H1 (cell line): Measurements from ENCODE around the gene SERPINA1. TPM values are rescaled to one million over a fixed set of nuclear protein-coding genes. Genes with fewer than 3 reads are reported as not detected.

Experiments
- CTCF ChIA-PET: fragments of 300-600 bp; sonication (Branson Sonifier 250); formaldehyde crosslinking; loops from one replicate; lab custom pipeline; 2021; ENCODE audit not compliant: partially characterized antibody; lab: Charles Lee
- POLR2A ChIA-PET: fragments of 300-600 bp; sonication (Branson Sonifier 250); formaldehyde crosslinking; loops from one replicate; lab custom pipeline; 2021; ENCODE audit warnings: inconsistent platforms; ENCODE audit not compliant: partially characterized antibody; lab: Charles Lee
- DNase-seq, 2 experiments: peaks; one replicate each; pipeline versions ENCODE4 v3.0.0 to v3.0.0-alpha.2; 2010 to 2022; ENCODE audit warnings: low spot score in 2 of 2, low read depth in 1 of 2, mixed read lengths in 1 of 2
- FAIRE-seq: peaks from 2 replicates; lab custom pipeline; 2011; peaks lifted over from hg19 to GRCh38; lab: Jason Lieb, UNC
- H2AFZ ChIP-seq: 2 replicates; pipeline ENCODE4 v1.8.1; 2012; ENCODE audit warnings: low read length, inconsistent platforms
- H2AK5ac ChIP-seq: 2 replicates; pipeline ENCODE4 v1.6.1; 2013; ENCODE audit warnings: low read depth, low read length
- H2BK120ac ChIP-seq: replicated peaks from 2 replicates; pipeline ENCODE3; 2013; ENCODE audit warnings: low read depth, low read length, inconsistent platforms
- H2BK12ac ChIP-seq: 2 replicates; pipeline ENCODE4 v1.6.1; 2013; ENCODE audit warnings: low read depth, low read length
- H2BK15ac ChIP-seq: 2 replicates; pipeline ENCODE4 v1.6.1; 2013; ENCODE audit warnings: low read length
- H2BK20ac ChIP-seq: 2 replicates; pipeline ENCODE4 v1.6.1; 2013; ENCODE audit warnings: low read length
- H2BK5ac ChIP-seq: 2 replicates; pipeline ENCODE4 v1.6.1; 2013; ENCODE audit warnings: low read depth, low read length
- H3K14ac ChIP-seq: 2 replicates; pipeline ENCODE4 v1.6.1; 2013; ENCODE audit warnings: inconsistent platforms; ENCODE audit not compliant: insufficient read length
- H3K18ac ChIP-seq: 2 replicates; pipeline ENCODE4 v1.6.1; 2013; ENCODE audit warnings: low read length; ENCODE audit errors: extremely low read depth
- H3K23ac ChIP-seq: 2 replicates; pipeline ENCODE4 v1.6.1; 2013; ENCODE audit warnings: inconsistent platforms; ENCODE audit not compliant: insufficient read length
- H3K23me2 ChIP-seq: 2 replicates; pipeline ENCODE4 v1.6.1; 2013; ENCODE audit warnings: low read depth, low read length
- H3K27ac ChIP-seq: 2 replicates; pipeline ENCODE4 v1.6.1; 2011; ENCODE audit warnings: low read depth, low read length, inconsistent platforms
- H3K27me3 ChIP-seq, 4 experiments: replicated peaks in 1 of 4; 1 replicate in 1 of 4; 2 replicates in 3 of 4; pipeline versions ENCODE4 v1.6.1 to v1.8.1; 2011 to 2013; ENCODE audit warnings: low read length in 3 of 4, mild to moderate bottlenecking in 3 of 4, inconsistent platforms in 2 of 4, mixed read lengths in 2 of 4, moderate library complexity in 1 of 4; ENCODE audit not compliant: control insufficient read depth in 3 of 4, insufficient read depth in 3 of 4; ENCODE audit errors: extremely low read depth in 1 of 4
- H3K36me3 ChIP-seq, 4 experiments: 2 replicates each; pipeline versions ENCODE4 v1.6.1 to v1.8.1; 2011 to 2013; ENCODE audit warnings: mild to moderate bottlenecking in 4 of 4, low read length in 3 of 4, moderate library complexity in 2 of 4, control low read depth in 1 of 4, inconsistent platforms in 1 of 4; ENCODE audit not compliant: insufficient read depth in 4 of 4, control insufficient read depth in 2 of 4
- H3K4ac ChIP-seq: replicated peaks from 2 replicates; pipeline ENCODE3; 2013; ENCODE audit warnings: low read length, low read depth, mixed read lengths, inconsistent platforms; ENCODE audit not compliant: insufficient read length
- H3K4me1 ChIP-seq, 4 experiments: replicated peaks in 1 of 4; 1 replicate in 1 of 4; 2 replicates in 3 of 4; pipeline versions ENCODE4 v1.6.1 to v1.8.1; 2011 to 2013; ENCODE audit warnings: low read length in 3 of 4, inconsistent platforms in 2 of 4, mixed read lengths in 1 of 4; ENCODE audit not compliant: insufficient read depth in 4 of 4, control insufficient read depth in 3 of 4
- H3K4me2 ChIP-seq, 2 experiments: 2 replicates each; pipeline versions ENCODE4 v1.6.1 to v1.8.1; 2011 to 2013; ENCODE audit warnings: low read depth in 2 of 2, low read length in 2 of 2, control low read depth in 1 of 2, inconsistent platforms in 1 of 2, mild to moderate bottlenecking in 1 of 2; ENCODE audit not compliant: insufficient read depth in 1 of 2
- H3K4me3 ChIP-seq, 4 experiments: fragments of 200-600, 300-600 bp in 1 of 4; sonication (generic), shearing (Covaris generic), sonication (Bioruptor Twin) in 1 of 4; 2 replicates each; pipeline versions ENCODE4 v1.5.1 to v1.8.1; 2011 to 2016; ENCODE audit warnings: low read length in 4 of 4, low read depth in 3 of 4, control low read depth in 2 of 4, inconsistent platforms in 2 of 4, mild to moderate bottlenecking in 2 of 4, mixed read lengths in 1 of 4, moderate library complexity in 1 of 4; ENCODE audit not compliant: insufficient read depth in 2 of 4; ENCODE audit errors: extremely low read depth in 1 of 4
- H3K56ac ChIP-seq: replicated peaks from 2 replicates; pipeline ENCODE3; 2013; ENCODE audit warnings: low read depth, mild to moderate bottlenecking, mixed read lengths, low read length, inconsistent platforms; ENCODE audit not compliant: insufficient read length
- H3K79me1 ChIP-seq: 2 replicates; pipeline ENCODE4 v1.6.1; 2013; ENCODE audit warnings: low read depth, low read length, control low read depth
- H3K79me2 ChIP-seq, 2 experiments: 2 replicates each; pipeline versions ENCODE4 v1.6.1 to v1.8.1; 2012 to 2013; ENCODE audit warnings: low read length in 2 of 2, mild to moderate bottlenecking in 2 of 2, inconsistent platforms in 1 of 2; ENCODE audit not compliant: insufficient read depth in 2 of 2, control insufficient read depth in 1 of 2
- H3K9ac ChIP-seq, 4 experiments: replicated peaks in 1 of 4; 1 replicate in 1 of 4; 2 replicates in 3 of 4; pipeline versions ENCODE4 v1.6.1 to v1.8.1; 2011 to 2013; ENCODE audit warnings: low read depth in 3 of 4, low read length in 3 of 4, control low read depth in 2 of 4, mild to moderate bottlenecking in 2 of 4, moderate library complexity in 2 of 4, inconsistent platforms in 1 of 4; ENCODE audit errors: extremely low read depth in 1 of 4
- H3K9me3 ChIP-seq, 2 experiments: 2 replicates each; pipeline versions ENCODE4 v1.6.1 to v1.8.1; 2012 to 2013; ENCODE audit warnings: mild to moderate bottlenecking in 2 of 2, moderate library complexity in 2 of 2, control low read depth in 1 of 2, inconsistent platforms in 1 of 2, low read depth in 1 of 2, low read length in 1 of 2, mixed read lengths in 1 of 2; ENCODE audit not compliant: insufficient read depth in 2 of 2
- H4K20me1 ChIP-seq, 2 experiments: replicated peaks in 1 of 2; 2 replicates each; pipeline versions ENCODE3 to v1.8.1; 2011 to 2013; ENCODE audit warnings: inconsistent platforms in 2 of 2, low read length in 2 of 2, mild to moderate bottlenecking in 1 of 2; ENCODE audit not compliant: insufficient read depth in 2 of 2, control insufficient read depth in 1 of 2
- H4K5ac ChIP-seq: 2 replicates; pipeline ENCODE4 v1.6.1; 2013; ENCODE audit warnings: low read length, low read depth, mixed read lengths, inconsistent platforms; ENCODE audit not compliant: insufficient read length
- H4K8ac ChIP-seq: 2 replicates; pipeline ENCODE4 v1.8.0; 2013; ENCODE audit warnings: mild to moderate bottlenecking, moderate library complexity, low read length, inconsistent platforms; ENCODE audit not compliant: insufficient read depth; ENCODE audit errors: extremely low read depth
- H4K91ac ChIP-seq: replicated peaks from 2 replicates; pipeline ENCODE3; 2013; ENCODE audit warnings: low read length, mixed read lengths, inconsistent platforms; ENCODE audit not compliant: insufficient read length
- CHD2 ChIP-seq: IDR thresholded peaks from 2 replicates; pipeline ENCODE4 v1.6.1; 2012; ENCODE audit warnings: low read length, improper control_type of control experiment
- CTBP2 ChIP-seq: IDR thresholded peaks from 2 replicates; pipeline ENCODE4 v1.7.0; 2011; ENCODE audit warnings: borderline replicate concordance, mild to moderate bottlenecking, moderate library complexity, mixed read lengths, low read length; ENCODE audit not compliant: insufficient read depth, insufficient read length
- EGR1 ChIP-seq: IDR thresholded peaks from 2 replicates; pipeline ENCODE4 v1.6.1; 2011; ENCODE audit warnings: low read depth, low read length, borderline replicate concordance
- GTF2F1 ChIP-seq: IDR thresholded peaks from 2 replicates; pipeline ENCODE4 v1.6.1; 2012; ENCODE audit warnings: low read depth, low read length, improper control_type of control experiment, borderline replicate concordance
- HDAC2 ChIP-seq, 2 experiments: fragments of 300-600 bp in 1 of 2; sonication (generic) in 1 of 2; IDR thresholded peaks; 2 replicates each; pipeline ENCODE4 v1.6.1; 2011 to 2012; ENCODE audit warnings: low read depth in 2 of 2, low read length in 2 of 2, mild to moderate bottlenecking in 2 of 2, moderate library complexity in 2 of 2, borderline replicate concordance in 1 of 2, inconsistent platforms in 1 of 2
- KDM1A ChIP-seq: fragments of 200-600, 300-600 bp; sonication (generic); IDR thresholded peaks from 2 replicates; pipeline ENCODE4 v1.7.1; 2016; ENCODE audit warnings: mild to moderate bottlenecking, low read length, borderline replicate concordance
- NRF1 ChIP-seq: IDR thresholded peaks from 2 replicates; pipeline ENCODE4 v1.6.1; 2011; ENCODE audit warnings: mild to moderate bottlenecking, low read depth, low read length, improper control_type of control experiment
- TCF12 ChIP-seq: IDR thresholded peaks from 2 replicates; pipeline ENCODE4 v1.6.1; 2011; ENCODE audit warnings: low read depth, mild to moderate bottlenecking, low read length
- WGBS, 2 experiments: shearing (Covaris generic) in 1 of 2; methylation state at CpG; one replicate each; pipeline versions ENCODE4 v1.1.6 to v1.1.7; 2013 to 2015; ENCODE audit warnings: low lambda C conversion rate in 2 of 2, mixed read lengths in 2 of 2, inconsistent platforms in 1 of 2, low coverage in 1 of 2, missing lambda C conversion rate in 1 of 2; ENCODE audit not compliant: insufficient replicate concordance in 2 of 2, insufficient coverage in 1 of 2, insufficient read length in 1 of 2; ENCODE audit errors: extremely low coverage in 1 of 2, missing lambda C conversion rate in 1 of 2; 5-methylcytosine and 5-hydroxymethylcytosine counted together
- polyA plus RNA-seq, 7 experiments: library from polyadenylated mRNA; depleted of rRNA in 3 of 7; stranded (reverse) in 5 of 7; unstranded in 2 of 7; fragments of >200 nt in 5 of 7; fragments of 200-250 nt in 2 of 7; gene quantifications; 1 replicate in 5 of 7; 2 replicates in 1 of 7; 4 replicates in 1 of 7; pipeline versions ENCODE4 v1.2.1 to v1.2.3, GENCODE V29; 2011 to 2013; ENCODE audit warnings: missing spikeins in 2 of 7, mixed read lengths in 2 of 7
- total RNA-seq: library from RNA; stranded (reverse); fragmentation: NEBNext Ultra II Directional; extraction: Animal tissue kit (Norgen Biotek cat#: 25700); gene quantifications from 2 replicates; pipeline ENCODE4 v1.2.1, GENCODE V29; 2021
- TF ChIP-seq, protein P1 (sequence below), 3 experiments: IDR thresholded peaks; 1 replicate in 2 of 3; 2 replicates in 1 of 3; pipeline versions ENCODE4 v1.5.1 to v1.6.1; 2011; ENCODE audit warnings: low read length in 3 of 3, mild to moderate bottlenecking in 3 of 3, inconsistent platforms in 2 of 3, low read depth in 1 of 3, moderate library complexity in 1 of 3; ENCODE audit not compliant: insufficient read depth in 1 of 3; ENCODE audit errors: control extremely low read depth in 1 of 3
- TF ChIP-seq, protein P2 (sequence below): IDR thresholded peaks from 2 replicates; pipeline ENCODE4 v1.6.1; 2011; ENCODE audit warnings: low read depth, mild to moderate bottlenecking, low read length; ENCODE audit not compliant: insufficient read depth

SERPINA1 gene
- total and polyA plus RNA-seq, 2 of the 8 experiments (the other 6 are each of a cell fraction or from before 2014, with no cell fraction given): 0.08 TPM; not detected in 1

DNA sequence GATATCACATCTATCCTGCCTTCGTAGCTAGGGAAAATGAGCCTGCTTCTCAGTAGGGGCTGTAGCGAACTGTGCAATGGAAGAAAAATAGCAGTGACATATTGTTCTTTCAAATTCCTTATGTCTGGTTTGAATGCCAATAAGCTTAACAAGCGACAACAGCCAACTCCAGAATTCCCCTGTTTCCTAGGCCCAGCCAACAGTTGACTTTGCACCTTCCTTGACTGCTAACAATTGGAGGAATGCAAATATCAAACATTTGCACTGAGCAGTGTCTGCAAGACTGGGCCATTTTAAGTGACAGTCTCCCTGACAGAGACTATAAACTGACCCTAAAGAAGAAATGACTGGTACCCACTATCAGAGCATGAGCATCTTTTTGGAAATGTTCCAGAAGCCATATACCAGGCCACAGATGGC lies 12.0 kb upstream of the SERPINA1 start:
- FAIRE-seq (no peak), DNase-seq (no peak)
- no peak overlapping the region for H3K14ac ChIP-seq
- H4K20me1 ChIP-seq: no peaks in the 10 kb centered on the region
- no peak overlapping the region for H3K4ac ChIP-seq
- H3K18ac ChIP-seq: no peak overlapping the region; the same call in 1 of the 2 replicates
- H2BK5ac ChIP-seq: no peak overlapping the region
- no peaks in the 10 kb centered on the region for H3K23me2 ChIP-seq
- H3K23ac ChIP-seq: no peak overlapping the region
- no peak overlapping the region for H3K56ac ChIP-seq
- peak overlapping the region; percentile 16 for H4K91ac ChIP-seq
- H3K36me3 ChIP-seq: peaks cover 0 to 2% (median under 1%) of the 10 kb centered on the region in 4 experiments; a peak in 2 of 8 replicates
- H2BK12ac ChIP-seq: no peak overlapping the region; the same call in 1 of the 2 replicates
- no peak overlapping the region for H2AFZ ChIP-seq
- POLR2A ChIA-PET: no interaction called here
- H2BK15ac ChIP-seq: no peak overlapping the region
- H3K4me3 ChIP-seq: no peak overlapping the region
- H3K4me1 ChIP-seq: peaks cover 11 to 28% (median 23%) of the 10 kb centered on the region in 4 experiments; a peak in 6 of 7 replicates
- no peak overlapping the region for H4K5ac ChIP-seq
- peaks cover 6% of the 10 kb centered on the region in 2 experiments; a peak in 3 of 4 replicates for H3K9me3 ChIP-seq
- no peak overlapping the region for H2BK120ac ChIP-seq
- no peaks in the 10 kb centered on the region for H3K27me3 ChIP-seq
- 90% methylated on average over 3 of the region's 3 CpGs; no CpG with 5 or more reads in 1 of the 2 experiments for WGBS, 2 experiments
- H3K4me2 ChIP-seq: no peak overlapping the region; a peak in 1 of 4 replicates
- CTCF ChIA-PET: interaction anchor here (0.9 kb wide), 2 partner anchors 8 to 10 kb away, joined by 3 read pairs; no protein-coding TSS in a partner anchor
- H2BK20ac ChIP-seq: no peak overlapping the region
- no peaks in the 10 kb centered on the region for H3K79me2 ChIP-seq
- H3K27ac ChIP-seq: no peak overlapping the region
- no peak overlapping the region for H4K8ac ChIP-seq
- H3K9ac ChIP-seq: no peak overlapping the region
- H2AK5ac ChIP-seq: peak overlapping the region; percentile 58; the same call in 1 of the 2 replicates
- no peaks in the 10 kb centered on the region for H3K79me1 ChIP-seq
- TF ChIP-seq KDM1A (no peak), TCF12 (no peak), HDAC2 (IDR thresholded peaks at IDR 0.05; ENCODE audit: borderline replicate concordance in 1 of 2, low read depth in 2 of 2, low read length in 2 of 2) (no peak), CHD2 (no peak), EGR1 (no peak), NRF1 (no peak), GTF2F1 (no peak), CTBP2 (no peak)
- TF ChIP-seq, protein P1, sequence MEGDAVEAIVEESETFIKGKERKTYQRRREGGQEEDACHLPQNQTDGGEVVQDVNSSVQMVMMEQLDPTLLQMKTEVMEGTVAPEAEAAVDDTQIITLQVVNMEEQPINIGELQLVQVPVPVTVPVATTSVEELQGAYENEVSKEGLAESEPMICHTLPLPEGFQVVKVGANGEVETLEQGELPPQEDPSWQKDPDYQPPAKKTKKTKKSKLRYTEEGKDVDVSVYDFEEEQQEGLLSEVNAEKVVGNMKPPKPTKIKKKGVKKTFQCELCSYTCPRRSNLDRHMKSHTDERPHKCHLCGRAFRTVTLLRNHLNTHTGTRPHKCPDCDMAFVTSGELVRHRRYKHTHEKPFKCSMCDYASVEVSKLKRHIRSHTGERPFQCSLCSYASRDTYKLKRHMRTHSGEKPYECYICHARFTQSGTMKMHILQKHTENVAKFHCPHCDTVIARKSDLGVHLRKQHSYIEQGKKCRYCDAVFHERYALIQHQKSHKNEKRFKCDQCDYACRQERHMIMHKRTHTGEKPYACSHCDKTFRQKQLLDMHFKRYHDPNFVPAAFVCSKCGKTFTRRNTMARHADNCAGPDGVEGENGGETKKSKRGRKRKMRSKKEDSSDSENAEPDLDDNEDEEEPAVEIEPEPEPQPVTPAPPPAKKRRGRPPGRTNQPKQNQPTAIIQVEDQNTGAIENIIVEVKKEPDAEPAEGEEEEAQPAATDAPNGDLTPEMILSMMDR (IDR thresholded peaks at IDR 0.05; ENCODE audit: control extremely low read depth in 1 of 3, insufficient read depth in 1 of 3, low read depth in 1 of 3, low read length in 3 of 3): no peak
- TF ChIP-seq, protein P2, sequence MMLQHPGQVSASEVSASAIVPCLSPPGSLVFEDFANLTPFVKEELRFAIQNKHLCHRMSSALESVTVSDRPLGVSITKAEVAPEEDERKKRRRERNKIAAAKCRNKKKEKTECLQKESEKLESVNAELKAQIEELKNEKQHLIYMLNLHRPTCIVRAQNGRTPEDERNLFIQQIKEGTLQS: no peak
